ENCODE results near the gene CRYBB1. TPM values are rescaled to one million over a fixed set of nuclear protein-coding genes. Genes with fewer than 3 reads are reported as not detected.

Gene CRYBB1
- total RNA-seq, 1 donor from 2014 or later: not detected

GRCh38 chr22:26552466-26552865 is 65.4 kb downstream of the CRYBB1 start:
- no peak for DNase-seq
- CTCF ChIA-PET: no interaction called here
- no peak for ATAC-seq (ENCODE audit: low read depth)
- no peak for TF ChIP-seq CTCF (IDR thresholded peaks at IDR 0.05)
- Mint-ChIP-seq H3K9me3 (no peaks in the 10 kb centered on the region), H3K27me3 (no peaks in the 10 kb centered on the region), H3K36me3 (ENCODE audit: low read depth) (peaks cover 8% of the 10 kb centered on the region), H3K4me3 (no peak overlapping the region), H3K4me1 (peaks cover 8% of the 10 kb centered on the region), H3K27ac (no peak overlapping the region)
- intact Hi-C loops (cut with micrococcal nuclease): no loop called here
- POLR2A ChIA-PET: interaction anchor here (0.7 kb wide), 1 partner anchor 130 kb away, joined by 7 read pairs; no protein-coding TSS in a partner anchor

GRCh38 chr22:26551568-26551967 is 66.3 kb downstream of the CRYBB1 start:
- ChIA-PET CTCF (no interaction called here), POLR2A (interaction anchor here (0.7 kb wide), 1 partner anchor 129 kb away, joined by 7 read pairs; no protein-coding TSS in a partner anchor)
- no peak for TF ChIP-seq CTCF (IDR thresholded peaks at IDR 0.05)
- H3K36me3 Mint-ChIP-seq (ENCODE audit: low read depth): peaks cover 8% of the 10 kb centered on the region
- no peaks in the 10 kb centered on the region for H3K27me3 Mint-ChIP-seq
- peaks cover 11% of the 10 kb centered on the region for H3K4me1 Mint-ChIP-seq
- H3K27ac Mint-ChIP-seq: no peak overlapping the region
- intact Hi-C loops (cut with micrococcal nuclease): no loop called here
- DNase-seq (no peak), ATAC-seq (ENCODE audit: low read depth) (no peak)
- no peak overlapping the region for H3K4me3 Mint-ChIP-seq
- no peaks in the 10 kb centered on the region for H3K9me3 Mint-ChIP-seq

- POLR2A ChIA-PET: interaction anchor here (0.9 kb wide), 1 partner anchor 9 kb away, joined by 5 read pairs; no protein-coding TSS in a partner anchor
- Mint-ChIP-seq H3K4me3 (no peak overlapping the region), H3K27me3 (no peaks in the 10 kb centered on the region), H3K36me3 (ENCODE audit: low read depth) (peaks cover 9% of the 10 kb centered on the region), H3K9me3 (no peaks in the 10 kb centered on the region), H3K4me1 (peaks cover 17% of the 10 kb centered on the region), H3K27ac (no peak overlapping the region)
- ATAC-seq (ENCODE audit: low read depth) (no peak), DNase-seq (no peak)
- no peak for TF ChIP-seq CTCF (IDR thresholded peaks at IDR 0.05)
- intact Hi-C loops (cut with micrococcal nuclease): no loop called here
- CTCF ChIA-PET: no interaction called here
Measured at GRCh38 chr22:26550498-26551033, 67.3 kb downstream of the CRYBB1 start.

GRCh38 chr22:26549902-26550497 is 67.8 kb downstream of the CRYBB1 start:
- no peak for TF ChIP-seq CTCF (IDR thresholded peaks at IDR 0.05)
- H3K36me3 Mint-ChIP-seq (ENCODE audit: low read depth): peaks cover 9% of the 10 kb centered on the region
- no peak overlapping the region for H3K27ac Mint-ChIP-seq
- intact Hi-C loops (cut with micrococcal nuclease): no loop called here
- H3K9me3 Mint-ChIP-seq: no peaks in the 10 kb centered on the region
- no peak overlapping the region for H3K4me3 Mint-ChIP-seq
- DNase-seq: no peak
- H3K27me3 Mint-ChIP-seq: no peaks in the 10 kb centered on the region
- ChIA-PET POLR2A (interaction anchor here (0.9 kb wide), 1 partner anchor 8 kb away, joined by 5 read pairs; no protein-coding TSS in a partner anchor), CTCF (no interaction called here)
- peaks cover 17% of the 10 kb centered on the region for H3K4me1 Mint-ChIP-seq
- no peak for ATAC-seq (ENCODE audit: low read depth)

Other genes starting within 250 kb of the CRYBB1 start
- gene ASPHD2, start 188.8 kb downstream of the CRYBB1 start, total RNA-seq: 15.5 TPM in 2 replicates
- gene HPS4, start 134.2 kb downstream of the CRYBB1 start, total RNA-seq: 45.3 and 51.6 TPM in 2 replicates
- gene SRRD, start 134.2 kb downstream of the CRYBB1 start, total RNA-seq: 26.4 and 32.0 TPM in 2 replicates
- 59.0 and 62.8 TPM in 2 replicates for gene TFIP11, start 105.6 kb downstream of the CRYBB1 start, total RNA-seq
- 10.4 and 11.0 TPM in 2 replicates for gene TPST2, start 27.9 kb downstream of the CRYBB1 start, total RNA-seq
- gene CRYBA4, start 3.9 kb upstream of the CRYBB1 start, total RNA-seq: not detected in 2 replicates
- 6.6 and 7.3 TPM in 2 replicates for gene MIAT, start 39.6 kb upstream of the CRYBB1 start, total RNA-seq